H9 (cell line): Measurements from ENCODE around the gene RPL22. TPM values are rescaled to one million over a fixed set of nuclear protein-coding genes. Genes with fewer than 3 reads are reported as not detected.

Source experiments
- DNase-seq: peaks from one replicate; pipeline ENCODE4 v3.0.0-alpha.2; 2017
- H2AFZ ChIP-seq: one replicate; pipeline ENCODE4 v1.6.1; 2013; ENCODE audit warnings: mild to moderate bottlenecking, low read length, control low read depth, moderate library complexity
- H2AK5ac ChIP-seq: 2 replicates; pipeline ENCODE4 v1.6.1; 2013; ENCODE audit warnings: low read length, control low read depth, mixed read lengths; ENCODE audit not compliant: insufficient read length
- H2BK120ac ChIP-seq: one replicate; pipeline ENCODE4 v1.6.1; 2013; ENCODE audit warnings: low read depth, mild to moderate bottlenecking, low read length, control low read depth, inconsistent platforms; ENCODE audit not compliant: poor library complexity, severe bottlenecking
- H2BK12ac ChIP-seq: 2 replicates; pipeline ENCODE4 v1.6.1; 2013; ENCODE audit warnings: low read length, control low read depth, mixed read lengths, low read depth; ENCODE audit not compliant: insufficient read length
- H2BK15ac ChIP-seq: 2 replicates; pipeline ENCODE4 v1.6.1; 2013; ENCODE audit warnings: low read depth, low read length, control low read depth
- H2BK20ac ChIP-seq: one replicate; pipeline ENCODE4 v1.6.1; 2013; ENCODE audit warnings: low read depth, mild to moderate bottlenecking, low read length, control low read depth, inconsistent platforms; ENCODE audit not compliant: poor library complexity, severe bottlenecking
- H2BK5ac ChIP-seq: 2 replicates; pipeline ENCODE4 v1.6.1; 2013; ENCODE audit warnings: low read length, control low read depth, mixed read lengths; ENCODE audit not compliant: insufficient read length
- H3K14ac ChIP-seq: 2 replicates; pipeline ENCODE4 v1.6.1; 2013; ENCODE audit warnings: low read length, control low read depth; ENCODE audit not compliant: insufficient read depth
- H3K18ac ChIP-seq: 2 replicates; pipeline ENCODE4 v1.6.1; 2013; ENCODE audit warnings: low read depth, mild to moderate bottlenecking, mixed read lengths, low read length, control low read depth; ENCODE audit not compliant: insufficient read length
- H3K23ac ChIP-seq: 2 replicates; pipeline ENCODE4 v1.6.1; 2013; ENCODE audit warnings: low read length, control low read depth, mixed read lengths, low read depth; ENCODE audit not compliant: insufficient read length
- H3K23me2 ChIP-seq: 2 replicates; pipeline ENCODE4 v1.6.1; 2013; ENCODE audit warnings: low read depth, mild to moderate bottlenecking, mixed read lengths, low read length, control low read depth; ENCODE audit not compliant: insufficient read length, poor library complexity, severe bottlenecking
- H3K27ac ChIP-seq: 2 replicates; pipeline ENCODE4 v1.5.1; 2013; ENCODE audit warnings: low read length, control low read depth, mixed read lengths, low read depth; ENCODE audit not compliant: insufficient read length
- H3K27me3 ChIP-seq: 2 replicates; pipeline ENCODE4 v1.6.1; 2013; ENCODE audit warnings: low read length, control low read depth, inconsistent platforms; ENCODE audit not compliant: insufficient read depth
- H3K4ac ChIP-seq: 2 replicates; pipeline ENCODE4 v1.6.1; 2013; ENCODE audit warnings: low read depth, mild to moderate bottlenecking, control low read depth, inconsistent platforms, low read length, moderate library complexity
- H3K4me1 ChIP-seq: 2 replicates; pipeline ENCODE4 v1.6.1; 2013; ENCODE audit warnings: low read length, control low read depth, inconsistent platforms; ENCODE audit not compliant: insufficient read depth
- H3K4me2 ChIP-seq: 2 replicates; pipeline ENCODE4 v1.6.1; 2013; ENCODE audit warnings: low read length, control low read depth, mixed read lengths; ENCODE audit not compliant: insufficient read length, insufficient read depth
- H3K56ac ChIP-seq: 2 replicates; pipeline ENCODE4 v1.6.1; 2013; ENCODE audit warnings: low read depth, mild to moderate bottlenecking, mixed read lengths, low read length, control low read depth; ENCODE audit not compliant: insufficient read length
- H3K79me1 ChIP-seq: 2 replicates; pipeline ENCODE4 v1.6.1; 2013; ENCODE audit warnings: low read depth, mild to moderate bottlenecking, moderate library complexity, low read length, control low read depth, inconsistent platforms; ENCODE audit not compliant: insufficient read depth, poor library complexity, severe bottlenecking
- H3K79me2 ChIP-seq: 2 replicates; pipeline ENCODE4 v1.6.1; 2013; ENCODE audit warnings: low read length, control low read depth, inconsistent platforms; ENCODE audit not compliant: insufficient read depth
- H3K9ac ChIP-seq: 2 replicates; pipeline ENCODE4 v1.6.1; 2013; ENCODE audit warnings: low read length, control low read depth, mixed read lengths; ENCODE audit not compliant: insufficient read length; ENCODE audit errors: extremely low read depth
- H3K9me3 ChIP-seq: one replicate; pipeline ENCODE4 v1.6.1; 2013; ENCODE audit warnings: low read depth, low read length, inconsistent platforms; ENCODE audit not compliant: control insufficient read depth
- H3T11ph ChIP-seq: one replicate; pipeline ENCODE4 v1.6.1; 2013; ENCODE audit warnings: mild to moderate bottlenecking, low read length, control low read depth, inconsistent platforms
- H4K20me1 ChIP-seq: one replicate; pipeline ENCODE4 v1.6.1; 2013; ENCODE audit not compliant: control insufficient read depth, insufficient read length, insufficient read depth
- H4K5ac ChIP-seq: 2 replicates; pipeline ENCODE4 v1.6.1; 2013; ENCODE audit warnings: low read depth, mild to moderate bottlenecking, mixed read lengths, low read length, control low read depth; ENCODE audit not compliant: insufficient read length
- H4K8ac ChIP-seq: replicated peaks from 2 replicates; pipeline ENCODE4 v1.6.1; 2013; ENCODE audit warnings: low read length, control low read depth, mixed read lengths, low read depth; ENCODE audit not compliant: insufficient read length
- H4K91ac ChIP-seq: 2 replicates; pipeline ENCODE4 v1.6.1; 2013; ENCODE audit warnings: low read depth, mild to moderate bottlenecking, moderate library complexity, mixed read lengths, low read length, control low read depth; ENCODE audit not compliant: insufficient read length
- H3K27ac Mint-ChIP-seq, 3 experiments: 2 replicates in 2 of 3; 3 replicates in 1 of 3; pipeline ENCODE4 v1.8.0; 2020 to 2021; ENCODE audit warnings: mixed read lengths in 3 of 3, mild to moderate bottlenecking in 1 of 3, moderate library complexity in 1 of 3
- H3K27me3 Mint-ChIP-seq: 2 replicates; pipeline ENCODE4 v1.8.0; 2021; ENCODE audit warnings: low read depth, mild to moderate bottlenecking, moderate library complexity, mixed read lengths
- H3K36me3 Mint-ChIP-seq, 3 experiments: 2 replicates in 2 of 3; 3 replicates in 1 of 3; pipeline ENCODE4 v1.8.0; 2020 to 2021; ENCODE audit warnings: low read depth in 3 of 3, mixed read lengths in 3 of 3; ENCODE audit not compliant: insufficient read depth in 1 of 3
- H3K4me1 Mint-ChIP-seq, 2 experiments: 2 replicates each; pipeline ENCODE4 v1.8.0; 2020; ENCODE audit warnings: mixed read lengths in 2 of 2
- H3K4me3 Mint-ChIP-seq, 2 experiments: 2 replicates in 1 of 2; 3 replicates in 1 of 2; pipeline ENCODE4 v1.8.0; 2020 to 2021; ENCODE audit warnings: mild to moderate bottlenecking in 2 of 2, mixed read lengths in 2 of 2, moderate library complexity in 1 of 2
- H3K9me3 Mint-ChIP-seq, 2 experiments: 2 replicates in 1 of 2; 3 replicates in 1 of 2; pipeline ENCODE4 v1.8.0; 2020; ENCODE audit warnings: mild to moderate bottlenecking in 2 of 2, mixed read lengths in 2 of 2, moderate library complexity in 1 of 2
- CTCF ChIP-seq: fragments of 200-600 bp; sonication (generic); conservative IDR thresholded peaks from 3 replicates; pipeline ENCODE4 v1.8.0; 2021; ENCODE audit warnings: antibody characterized with exemption, mild to moderate bottlenecking
- WGBS: extraction: QIAGEN DNeasy Blood & Tissue Kit; methylation state at CpG from one replicate; pipeline ENCODE4 v1.1.7; 2013; ENCODE audit warnings: missing lambda C conversion rate, low lambda C conversion rate, mixed read lengths; ENCODE audit not compliant: insufficient read length; ENCODE audit errors: extremely low coverage; 5-methylcytosine and 5-hydroxymethylcytosine counted together
- total RNA-seq: library from RNA; stranded (reverse); gene quantifications from 2 replicates; pipeline ENCODE4 v1.2.1, GENCODE V29; 2021

RPL22 gene
- total RNA-seq, 1 experiment from 2014 or later = 582 TPM

- Mint-ChIP-seq H3K27me3 (peaks cover 33% of the 10 kb centered on the region), H3K4me1 (peaks cover 39 to 43% of the 10 kb centered on the region in 2 experiments), H3K9me3 (no peaks in the 10 kb centered on the region), H3K36me3 (peaks cover 24 to 53% (median 36%) of the 10 kb centered on the region in 3 experiments; a peak in 6 of 7 replicates), H3K4me3 (no peak overlapping the region), H3K27ac (no peak overlapping the region)
- no peak overlapping the region for H3K4ac ChIP-seq
- no peak overlapping the region for H2BK120ac ChIP-seq
- H3K23ac ChIP-seq = no peak overlapping the region
- H2AFZ ChIP-seq = no peak overlapping the region
- H3K4me1 ChIP-seq = peaks cover 4% of the 10 kb centered on the region; the same call in 1 of the 2 replicates
- no peak overlapping the region for H3T11ph ChIP-seq
- peaks cover 2% of the 10 kb centered on the region; the same call in 1 of the 2 replicates for H3K79me2 ChIP-seq
- no peaks in the 10 kb centered on the region for H3K79me1 ChIP-seq
- DNase-seq = no peak
- no peak overlapping the region for H4K5ac ChIP-seq
- H3K14ac ChIP-seq = no peak overlapping the region
- no peak overlapping the region for H2AK5ac ChIP-seq
- no peak overlapping the region for H2BK5ac ChIP-seq
- TF ChIP-seq CTCF = no peak
- H2BK20ac ChIP-seq = no peak overlapping the region
- no peak overlapping the region for H3K18ac ChIP-seq
- no peak overlapping the region for H2BK12ac ChIP-seq
- no peaks in the 10 kb centered on the region for H4K20me1 ChIP-seq
- H4K8ac ChIP-seq = no peak overlapping the region
- H3K56ac ChIP-seq = no peak overlapping the region
- peak overlapping the region; percentile 15 for H3K4me2 ChIP-seq
- H3K23me2 ChIP-seq = no peaks in the 10 kb centered on the region
- H3K9me3 ChIP-seq = no peaks in the 10 kb centered on the region
- no CpG with 5 or more reads among the region's 3 CpGs for WGBS
- no peak overlapping the region for H3K9ac ChIP-seq
- H3K27me3 ChIP-seq = no peaks in the 10 kb centered on the region; the same call in 1 of the 2 replicates
- no peak overlapping the region for H3K27ac ChIP-seq
- H4K91ac ChIP-seq = no peak overlapping the region
- no peak overlapping the region for H2BK15ac ChIP-seq
These were observed 14.2 kb downstream of the RPL22 start for GRCh38 chr1:6185151-6185550.
